GM18868 (cell line): ENCODE data around the gene EDEM2.
"Not testable (repeated sequence)": the region's sequence is repeated elsewhere in the genome, so short reads cannot be mapped to it uniquely, and the experiment has no call there.

Source experiments
- ATAC-seq: cut with Tn5 transposase; IDR thresholded peaks from one replicate; pipeline ENCODE4 v1.9.1; 2021; ENCODE audit warnings: mild to moderate bottlenecking, moderate library complexity; ENCODE audit not compliant: unreplicated experiment

The EDEM2 gene

DNA sequence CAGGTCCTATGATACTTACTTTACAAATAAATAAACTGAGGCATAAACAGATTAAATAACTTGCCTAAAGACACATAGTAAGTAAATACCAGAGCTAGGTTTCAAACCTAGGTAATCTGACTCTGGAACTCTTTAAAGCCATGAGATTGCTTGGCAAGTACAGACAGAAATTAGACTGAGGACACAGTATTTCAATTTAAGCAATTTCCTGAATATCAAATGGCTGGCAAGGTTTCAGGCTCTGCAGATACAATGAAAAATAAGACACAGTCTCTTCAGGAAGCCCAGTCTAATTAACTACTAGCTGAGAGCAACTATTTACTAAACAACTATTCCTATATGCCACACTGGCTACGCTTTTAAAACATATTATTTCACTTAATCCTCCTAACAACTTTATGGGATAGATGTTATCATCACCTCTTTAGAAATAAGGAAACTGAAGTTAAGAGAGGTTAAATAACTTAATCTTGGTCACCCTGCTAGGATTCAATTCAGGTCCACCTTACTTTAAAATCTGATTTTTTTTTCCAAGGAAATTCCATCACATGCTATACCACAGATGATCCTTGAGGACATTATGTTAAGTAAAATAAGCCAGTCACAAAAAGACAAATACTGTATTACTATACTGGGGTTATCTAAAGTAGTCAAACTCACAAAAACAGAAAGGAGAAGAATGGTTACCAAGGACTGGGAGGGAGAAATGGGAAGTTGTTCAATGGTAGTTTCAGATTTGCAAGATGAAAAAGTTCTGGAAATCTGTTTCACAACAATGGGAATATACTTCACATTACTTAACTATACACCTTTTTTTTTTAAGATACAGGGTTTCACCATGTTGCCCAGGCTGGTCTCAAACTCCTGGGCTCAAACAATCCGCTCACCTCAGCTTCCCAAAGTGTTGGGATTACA, 58.6 kb downstream of the EDEM2 start:
- no peak for ATAC-seq

DNA sequence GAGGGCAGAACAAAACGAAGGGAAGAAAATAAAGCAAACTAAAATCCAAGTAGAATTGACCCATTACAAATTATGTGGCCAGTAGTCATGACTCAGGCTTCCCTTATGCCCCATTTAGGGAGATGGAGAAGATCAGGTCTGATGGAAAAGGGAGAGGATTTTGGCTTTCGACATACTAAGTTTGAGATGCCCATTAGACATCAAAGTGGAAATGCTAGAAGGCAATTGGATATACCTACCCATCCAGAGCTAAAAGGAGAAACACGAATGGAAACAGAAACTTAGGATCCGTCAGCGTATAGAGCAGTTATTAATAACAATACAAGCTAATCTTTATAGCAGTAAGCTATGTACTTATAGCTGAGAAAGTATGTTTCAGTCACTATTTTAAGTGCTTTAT, 59.3 kb downstream of the EDEM2 start:
- no peak for ATAC-seq

DNA sequence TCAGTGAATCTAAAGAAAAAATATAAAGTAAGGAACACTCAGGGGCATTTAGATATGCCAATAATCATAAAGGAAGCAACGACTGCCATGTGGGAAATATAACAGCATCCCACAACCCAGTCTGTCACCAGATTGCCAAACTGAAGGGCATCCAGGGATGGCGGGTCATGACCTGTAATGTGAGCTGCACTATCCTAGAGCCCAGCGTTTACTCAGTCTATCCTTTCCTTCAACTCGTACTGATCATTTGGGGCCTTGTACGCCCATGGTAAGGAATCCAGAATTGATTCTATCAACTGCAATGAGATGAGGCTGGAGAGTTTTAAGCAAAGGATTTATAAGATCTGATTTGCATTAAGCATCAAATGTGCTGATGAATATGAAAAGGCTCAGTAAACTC, 59.8 kb downstream of the EDEM2 start:
- no peak for ATAC-seq

DNA sequence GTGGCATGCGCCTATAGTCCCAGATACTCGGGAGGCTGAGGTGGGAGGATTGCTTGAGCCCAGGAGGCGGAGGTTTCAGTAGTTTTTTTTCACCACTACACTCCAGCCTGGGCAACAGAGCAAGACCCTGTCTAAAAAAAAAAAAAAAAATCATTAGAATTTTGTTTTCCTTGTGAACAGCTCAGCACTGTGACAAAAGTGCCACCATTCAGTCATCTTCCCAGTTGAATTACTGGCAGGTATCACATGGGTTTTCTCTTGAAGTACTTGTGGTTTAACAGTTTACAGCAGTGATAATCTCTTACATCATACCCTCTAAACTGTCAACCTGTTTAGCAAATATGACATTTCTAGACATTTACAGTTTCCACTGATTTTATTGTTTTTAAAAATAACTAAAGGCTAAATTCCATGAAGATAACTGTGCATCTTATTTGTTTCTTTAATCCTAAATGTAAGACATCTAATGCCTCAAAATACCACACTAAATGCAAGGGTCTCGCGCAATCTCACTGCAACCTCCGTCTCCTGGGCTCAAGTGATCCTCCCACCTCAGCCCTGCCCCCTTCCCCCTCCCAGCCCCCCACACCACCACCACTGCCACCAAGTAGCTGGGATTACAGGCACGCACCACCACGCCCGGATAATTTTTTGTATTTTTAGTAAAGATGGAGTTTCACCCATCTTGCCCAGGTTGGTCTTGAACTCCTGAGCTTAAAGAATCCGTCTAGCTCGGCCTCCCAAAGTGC, 61.5 kb downstream of the EDEM2 start:
- ATAC-seq, result no peak

DNA sequence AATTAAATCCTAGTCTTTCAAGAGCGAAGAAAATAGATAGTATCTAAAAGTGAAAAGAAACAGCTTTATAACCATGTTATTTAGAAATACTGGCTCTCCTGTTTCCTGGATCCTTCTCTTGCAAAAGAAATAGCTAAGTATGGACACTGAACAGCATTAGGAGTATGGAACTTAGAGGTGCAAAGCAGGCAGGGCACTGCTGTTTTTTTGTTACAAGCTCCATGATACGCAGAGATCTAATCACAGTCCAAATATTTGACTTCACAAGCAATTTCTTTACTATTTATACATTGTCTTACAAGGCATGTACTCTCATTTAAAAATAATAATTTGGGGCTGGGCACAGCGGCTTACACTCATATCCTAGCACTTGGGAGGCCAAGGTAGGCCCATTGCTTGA, 62.1 kb downstream of the EDEM2 start:
- ATAC-seq, result no peak

DNA sequence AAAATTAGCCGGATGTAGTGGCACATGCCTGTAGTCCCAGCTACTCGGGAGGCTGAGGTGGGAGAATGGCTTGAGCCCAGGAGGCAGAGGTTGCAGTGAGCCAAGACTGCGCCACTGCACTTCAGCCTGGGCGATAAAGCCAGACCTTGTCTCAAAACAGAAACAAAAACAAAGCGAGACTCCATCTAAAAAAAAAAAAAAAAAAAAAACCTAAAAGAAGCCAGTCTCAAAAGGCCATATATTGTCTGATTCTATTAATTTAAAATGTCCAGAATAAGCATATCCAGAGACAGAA, 66.8 kb downstream of the EDEM2 start:
- ATAC-seq, result not testable (repeated sequence)

DNA sequence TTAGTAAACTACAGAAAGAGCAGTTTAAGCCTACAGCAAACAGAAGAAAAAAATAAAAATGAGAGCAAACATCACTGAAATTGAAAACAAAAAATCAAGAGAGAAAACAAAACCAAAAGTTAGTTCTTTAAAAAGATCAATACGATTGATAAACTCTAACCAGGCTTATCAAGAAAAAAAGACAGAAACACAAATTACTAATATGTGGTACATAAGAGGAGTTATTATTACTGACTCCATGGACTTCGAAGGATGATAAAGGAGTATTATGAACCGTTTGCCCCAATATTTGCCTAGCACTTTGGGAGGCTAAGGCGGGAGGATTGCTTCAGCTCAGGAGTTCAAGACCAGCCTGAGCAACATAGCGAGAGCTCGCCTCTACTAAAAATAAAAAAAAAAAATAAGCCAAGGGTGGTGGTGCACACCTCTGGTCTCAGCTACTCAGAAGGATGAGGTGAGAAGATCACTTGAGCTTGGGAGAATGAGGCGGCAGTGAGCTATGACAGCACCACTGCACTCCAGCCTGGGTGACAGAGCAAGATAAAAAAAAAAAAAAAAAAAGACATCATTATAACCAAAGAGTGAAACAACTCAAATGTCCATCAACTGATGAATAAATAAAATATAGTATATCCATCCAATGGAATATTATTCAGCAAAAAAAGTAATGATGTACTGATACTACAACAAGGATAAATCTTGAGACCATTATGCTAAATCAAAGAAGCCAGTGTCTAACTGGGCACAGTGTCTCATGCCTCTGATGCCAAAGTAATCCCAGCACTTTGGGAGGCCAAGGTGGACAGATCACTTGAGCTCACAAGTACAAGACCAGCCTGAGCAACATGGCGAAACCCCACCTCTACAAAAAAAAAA, 67.4 kb downstream of the EDEM2 start:
- ATAC-seq, result no peak

DNA sequence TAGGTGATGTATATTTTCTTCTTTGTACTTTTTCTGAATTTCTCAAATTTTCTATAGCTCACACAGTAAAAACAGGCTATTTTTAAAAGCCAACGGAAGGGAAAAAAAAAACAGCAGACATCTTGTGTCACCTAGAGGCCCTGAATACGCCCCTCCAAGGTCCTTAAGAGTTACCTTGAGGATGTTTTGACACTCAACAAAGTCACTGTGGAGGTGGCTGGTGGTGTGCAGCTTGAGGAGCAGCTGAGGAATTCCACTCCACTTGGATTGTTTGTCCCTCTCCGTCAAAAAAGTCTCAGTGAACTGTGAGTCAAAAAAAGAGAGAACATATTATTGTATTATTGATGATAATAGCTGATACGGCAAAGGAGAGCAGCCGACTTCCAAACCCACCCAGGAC, 69.3 kb downstream of the EDEM2 start:
- ATAC-seq, result no peak

DNA sequence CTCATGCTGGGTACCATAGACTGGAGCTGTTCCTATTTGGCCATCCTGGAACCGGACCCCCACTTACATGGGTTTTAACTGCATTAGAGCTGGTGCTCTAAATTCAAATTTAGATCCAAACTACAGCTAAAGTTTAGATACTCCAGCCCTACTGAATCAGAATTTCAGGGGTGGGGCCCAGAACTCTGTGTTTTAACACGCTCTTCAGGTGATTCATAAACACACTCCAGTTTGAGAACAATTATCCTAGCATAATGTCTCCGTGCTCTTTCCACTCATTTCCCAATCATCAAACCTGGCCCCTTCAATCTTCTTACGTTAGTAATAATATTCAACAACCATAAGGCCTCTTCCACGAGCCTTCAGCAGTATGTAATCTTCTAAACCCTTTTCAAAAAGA, 69.8 kb downstream of the EDEM2 start:
- no peak for ATAC-seq

DNA sequence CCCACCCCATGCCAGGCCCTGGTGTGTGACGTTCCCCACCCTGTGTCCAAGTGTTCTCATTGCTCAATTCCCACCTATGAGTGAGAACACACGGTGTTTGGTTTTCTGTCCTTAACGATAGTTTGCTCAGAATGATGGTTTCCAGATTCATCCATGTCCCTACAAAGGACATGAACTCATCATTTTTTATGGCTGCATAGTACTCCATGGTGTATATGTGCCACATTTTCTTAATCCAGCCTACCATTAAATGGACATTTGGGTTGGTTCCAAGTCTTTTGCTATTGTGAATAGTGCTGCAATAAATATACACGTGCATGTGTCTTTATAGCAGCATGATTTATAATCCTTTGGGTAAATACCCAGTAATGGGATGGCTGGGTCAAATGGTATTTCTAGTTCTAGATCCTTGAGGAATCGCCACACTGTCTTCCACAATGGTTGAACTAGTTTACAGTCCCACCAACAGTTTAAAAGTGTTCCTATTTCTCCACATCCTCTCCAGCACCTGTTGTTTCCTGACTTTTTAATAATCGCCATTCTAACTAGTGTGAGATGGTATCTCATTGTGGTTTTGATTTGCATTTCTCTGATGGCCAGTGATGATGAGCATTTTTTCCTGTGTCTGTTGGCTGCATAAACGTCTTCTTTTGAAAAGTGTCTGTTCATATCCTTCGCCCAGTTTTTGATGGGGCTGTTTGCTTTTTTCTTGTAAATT, 75.5 kb downstream of the EDEM2 start:
- not testable (repeated sequence) for ATAC-seq

DNA sequence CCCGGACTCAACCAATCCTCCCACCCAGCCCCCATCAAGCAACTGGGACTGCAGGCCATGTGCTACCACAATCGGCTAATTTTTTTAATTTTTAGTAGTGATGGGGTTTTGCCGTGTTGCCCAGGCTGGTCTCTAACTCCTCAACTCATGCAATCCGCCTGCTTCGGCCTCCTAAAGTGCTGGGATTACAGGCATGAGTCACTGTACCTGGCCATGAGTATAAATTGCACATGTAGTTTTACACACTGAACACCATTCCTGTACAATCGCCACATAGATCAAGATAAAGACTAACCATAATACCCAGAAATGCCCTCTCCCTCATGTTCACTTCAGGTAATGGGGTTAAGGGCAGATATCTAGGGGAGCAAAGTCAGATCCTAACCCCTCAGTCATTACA, 80.9 kb downstream of the EDEM2 start:
- ATAC-seq, result no peak
